C4-2B (cell line): ENCODE measurements around the gene KLF18.
"Not testable (repeated sequence)": the region's sequence is repeated elsewhere in the genome, so short reads cannot be mapped to it uniquely, and the experiment has no call there.

ENCODE experiments used
- H3K27ac ChIP-seq: fragments of 450-650 bp; 2 replicates; pipeline ENCODE4 v1.5.1; 2017
- ZFX ChIP-seq: fragments of 450-650 bp; IDR thresholded peaks from 2 replicates; pipeline ENCODE4 v1.6.1; 2017
- TF ChIP-seq, protein P1 (sequence below): fragments of 450-650 bp; conservative IDR thresholded peaks from 2 replicates; pipeline ENCODE4 v1.5.1; 2017; ENCODE audit warnings: mild to moderate bottlenecking

Gene KLF18

GRCh38 chr1:44119525-44119924 lies 21.9 kb downstream of the KLF18 start:
- TF ChIP-seq, protein P1, sequence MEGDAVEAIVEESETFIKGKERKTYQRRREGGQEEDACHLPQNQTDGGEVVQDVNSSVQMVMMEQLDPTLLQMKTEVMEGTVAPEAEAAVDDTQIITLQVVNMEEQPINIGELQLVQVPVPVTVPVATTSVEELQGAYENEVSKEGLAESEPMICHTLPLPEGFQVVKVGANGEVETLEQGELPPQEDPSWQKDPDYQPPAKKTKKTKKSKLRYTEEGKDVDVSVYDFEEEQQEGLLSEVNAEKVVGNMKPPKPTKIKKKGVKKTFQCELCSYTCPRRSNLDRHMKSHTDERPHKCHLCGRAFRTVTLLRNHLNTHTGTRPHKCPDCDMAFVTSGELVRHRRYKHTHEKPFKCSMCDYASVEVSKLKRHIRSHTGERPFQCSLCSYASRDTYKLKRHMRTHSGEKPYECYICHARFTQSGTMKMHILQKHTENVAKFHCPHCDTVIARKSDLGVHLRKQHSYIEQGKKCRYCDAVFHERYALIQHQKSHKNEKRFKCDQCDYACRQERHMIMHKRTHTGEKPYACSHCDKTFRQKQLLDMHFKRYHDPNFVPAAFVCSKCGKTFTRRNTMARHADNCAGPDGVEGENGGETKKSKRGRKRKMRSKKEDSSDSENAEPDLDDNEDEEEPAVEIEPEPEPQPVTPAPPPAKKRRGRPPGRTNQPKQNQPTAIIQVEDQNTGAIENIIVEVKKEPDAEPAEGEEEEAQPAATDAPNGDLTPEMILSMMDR = no peak
- TF ChIP-seq ZFX = no peak
- no peak overlapping the region for H3K27ac ChIP-seq

DNA sequence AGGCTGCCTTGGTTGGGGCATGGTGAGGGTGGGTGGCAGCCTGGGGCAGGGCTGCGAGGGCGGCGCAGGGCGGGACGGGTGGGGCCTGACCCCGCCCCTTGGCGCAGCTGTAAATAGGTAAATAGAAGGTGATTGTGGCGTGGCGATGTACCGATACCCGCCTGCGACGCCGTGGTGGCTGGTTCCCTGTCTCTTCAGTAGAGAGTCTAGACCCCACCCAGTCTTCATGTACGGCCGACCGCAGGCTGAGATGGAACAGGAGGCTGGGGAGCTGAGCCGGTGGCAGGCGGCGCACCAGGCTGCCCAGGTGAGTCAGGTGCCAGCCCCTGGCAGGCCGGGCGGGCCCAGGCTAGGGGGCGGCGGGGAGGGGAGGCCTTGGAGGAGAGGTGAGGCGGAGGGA lies 22.7 kb downstream of the KLF18 start, which contains the start of gene KLF17:
KLF17 (plus strand) TSS at position 140 of the 400 bp plus-strand sequence; CDS start at position 227, 87 bp downstream.
- no peak within 1 kb of the TSS for H3K27ac ChIP-seq
- TF ChIP-seq, protein P1 = no peak
- no peak for TF ChIP-seq ZFX

DNA sequence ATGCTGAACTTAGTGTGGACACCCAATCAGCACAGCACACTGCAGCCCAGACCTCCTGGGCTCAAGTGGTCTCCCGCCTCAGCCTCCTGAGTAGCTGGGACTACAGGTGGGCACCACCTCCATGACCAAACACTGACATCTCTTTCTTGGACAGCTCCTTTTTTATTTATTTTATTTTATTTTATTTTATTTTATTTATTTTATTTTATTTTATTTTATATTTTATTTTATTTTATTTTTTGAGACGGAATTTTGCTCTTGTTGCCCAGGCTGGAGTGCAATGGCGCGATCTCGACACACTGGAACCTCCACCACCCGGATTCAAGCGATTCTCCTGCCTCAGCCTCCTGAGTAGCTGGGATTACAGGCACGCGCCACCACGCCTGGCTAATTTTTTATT lies 24.2 kb downstream of the KLF18 start:
- not testable (repeated sequence) for H3K27ac ChIP-seq

GRCh38 chr1:44114098-44114497 lies 27.3 kb downstream of the KLF18 start:
- TF ChIP-seq, protein P1 = no peak
- no peak for TF ChIP-seq ZFX
- H3K27ac ChIP-seq = no peak overlapping the region

DNA sequence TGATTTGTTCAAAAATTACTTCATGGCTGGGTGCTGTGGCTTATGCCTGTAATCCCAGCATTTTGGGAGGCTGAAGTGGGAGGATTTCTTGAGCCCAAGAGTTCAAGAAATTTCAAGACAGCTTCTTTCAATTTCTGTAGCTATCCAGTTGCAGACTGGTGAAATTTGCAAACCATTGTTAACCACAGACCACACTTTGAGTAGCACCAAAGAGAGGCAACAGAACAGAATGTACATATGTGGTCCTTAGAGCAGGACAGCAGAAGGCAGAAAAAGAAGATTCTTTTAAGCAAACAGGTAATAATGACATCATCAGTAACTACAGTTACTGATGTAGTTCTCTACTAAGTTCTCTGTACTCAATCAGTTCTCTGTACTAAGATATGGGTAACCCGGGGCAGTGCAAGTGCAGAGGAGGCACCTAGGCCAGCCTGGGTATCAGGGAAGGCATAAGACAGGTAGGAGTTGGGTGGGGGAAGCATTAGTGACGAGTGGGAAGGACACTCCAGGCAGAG lies 28.3 kb downstream of the KLF18 start:
- no peak overlapping the region for H3K27ac ChIP-seq
- TF ChIP-seq, protein P1 = no peak
- no peak for TF ChIP-seq ZFX

DNA sequence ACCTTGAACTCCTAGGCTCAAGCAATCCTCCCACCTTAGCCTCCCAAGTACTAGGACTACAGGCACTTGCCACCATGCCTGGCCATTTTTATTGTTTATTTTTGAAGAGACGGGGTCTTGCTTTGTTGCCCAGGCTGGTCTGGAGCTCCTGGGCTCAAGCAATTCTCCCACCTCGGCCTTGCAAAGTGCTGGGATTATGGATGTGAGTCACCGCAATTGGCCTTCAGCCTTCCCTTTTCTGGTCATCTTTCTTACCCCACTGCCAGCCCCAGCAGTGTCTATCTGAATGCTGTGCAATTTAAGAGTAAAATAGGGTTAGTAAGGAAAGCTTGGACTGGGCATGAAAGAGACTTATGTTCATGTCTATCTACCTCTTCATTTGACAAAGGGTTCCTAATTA lies 28.9 kb downstream of the KLF18 start:
- no peak overlapping the region for H3K27ac ChIP-seq
- TF ChIP-seq, protein P1 = no peak
- no peak for TF ChIP-seq ZFX

DNA sequence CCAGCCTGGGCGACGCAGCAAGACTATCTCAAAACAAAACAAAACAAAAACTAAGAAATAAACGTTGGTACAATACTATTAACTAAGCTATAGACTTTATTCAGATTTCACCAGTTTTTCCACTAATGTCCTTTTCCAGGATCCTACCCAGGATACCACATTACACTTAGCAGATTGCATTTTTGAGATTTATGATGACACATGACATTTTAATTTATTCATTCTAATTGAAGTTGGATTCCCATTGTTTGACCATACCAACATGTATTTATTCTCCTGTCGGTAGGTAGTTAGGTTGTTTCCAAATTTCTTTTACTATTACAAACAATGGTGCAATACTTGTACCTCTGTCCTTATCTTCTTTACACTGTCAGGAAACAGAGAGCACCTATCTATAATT lies 29.6 kb downstream of the KLF18 start:
- TF ChIP-seq ZFX = no peak
- TF ChIP-seq, protein P1 = no peak
- H3K27ac ChIP-seq = no peak overlapping the region

GRCh38 chr1:44110916-44111315 lies 30.5 kb downstream of the KLF18 start:
- TF ChIP-seq ZFX = no peak
- TF ChIP-seq, protein P1 = no peak

More at GRCh38 chr1:44110916-44111315, 30.5 kb downstream of the KLF18 start:
- no peak overlapping the region for H3K27ac ChIP-seq
